Measurements from ENCODE around the gene LAS1L.
A peak's percentile ranks its signal among the peaks of the same experiment; 100 is the strongest.
"Not testable (repeated sequence)": the region's sequence is repeated elsewhere in the genome, so short reads cannot be mapped to it uniquely, and the experiment has no call there.

The LAS1L gene

DNA sequence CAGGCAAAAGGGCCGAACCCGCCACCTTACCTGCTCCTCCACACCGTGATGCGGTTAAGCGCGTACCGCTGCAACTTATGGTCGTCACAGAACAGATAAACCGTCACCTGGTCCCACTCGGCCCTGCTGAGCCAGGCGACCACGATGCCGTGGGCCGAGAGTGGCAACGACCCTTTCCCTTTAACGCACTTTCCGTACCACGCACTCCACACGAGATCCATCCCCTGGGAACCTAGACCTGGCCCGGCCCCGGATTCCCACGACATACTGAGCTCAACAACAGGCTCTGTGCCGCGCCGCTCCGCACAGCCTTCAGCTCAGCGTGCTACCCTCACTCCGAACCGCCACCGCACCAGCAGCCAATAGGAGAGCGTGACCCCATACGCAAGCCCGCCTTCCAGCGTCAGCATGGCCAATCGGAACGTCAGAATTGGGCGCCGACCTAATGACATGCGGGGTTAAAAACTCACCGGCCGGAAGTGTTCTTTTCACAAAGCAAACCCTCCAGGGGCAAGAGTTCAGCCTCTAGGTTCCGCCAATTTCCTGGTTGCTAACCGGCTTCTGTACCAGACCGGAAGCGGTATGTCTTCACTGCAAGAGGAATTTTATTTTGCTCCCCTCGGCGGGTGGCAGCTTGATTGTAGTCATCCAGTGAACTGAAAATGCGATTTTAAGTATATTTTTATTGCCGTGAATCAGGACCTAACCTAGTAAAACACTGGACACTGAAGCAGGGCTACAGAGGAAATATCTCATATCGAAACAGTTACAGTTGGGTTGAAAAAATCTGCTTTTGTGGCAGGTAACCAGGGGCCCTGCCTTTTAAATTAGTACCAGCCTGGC is at the start of gene LAS1L:
Gene LAS1L, minus strand, starts transcription at position 338 of the 843 bp plus-strand sequence. Its CDS starts 72 bp downstream, at position 266.
- Histone ChIP-seq H3K9me3 (ENCODE audit: control insufficient read depth, insufficient read depth, low read depth, low read length) (peaks cover 19% of the 10 kb centered on the region; the same call in 1 of the 2 replicates), H3K9ac (ENCODE audit: low read length) (peak within 1 kb of the TSS; percentile 90), H3K4me3 (ENCODE audit: low read depth, low read length) (peak within 1 kb of the TSS; percentile 96), H3K36me3 (ENCODE audit: control insufficient read depth, insufficient read depth, low read length) (peaks cover 25% of the 10 kb centered on the region), H3K27me3 (ENCODE audit: control insufficient read depth, insufficient read depth, low read length) (no peaks in the 10 kb centered on the region), H3K27ac (ENCODE audit: low read depth, low read length) (no peak within 1 kb of the TSS), H3K4me1 (ENCODE audit: control insufficient read depth, insufficient read depth, low read length) (no peaks in the 10 kb centered on the region)

GRCh38 chrX:65582450-65583082 is 48.0 kb upstream of the LAS1L start:
- Histone ChIP-seq H3K36me3 (ENCODE audit: control insufficient read depth, insufficient read depth, low read length) (no peaks in the 10 kb centered on the region), H3K27me3 (ENCODE audit: control insufficient read depth, insufficient read depth, low read length) (no peaks in the 10 kb centered on the region), H3K4me3 (ENCODE audit: low read depth, low read length) (no peak overlapping the region; the same call in 1 of the 2 replicates)

DNA sequence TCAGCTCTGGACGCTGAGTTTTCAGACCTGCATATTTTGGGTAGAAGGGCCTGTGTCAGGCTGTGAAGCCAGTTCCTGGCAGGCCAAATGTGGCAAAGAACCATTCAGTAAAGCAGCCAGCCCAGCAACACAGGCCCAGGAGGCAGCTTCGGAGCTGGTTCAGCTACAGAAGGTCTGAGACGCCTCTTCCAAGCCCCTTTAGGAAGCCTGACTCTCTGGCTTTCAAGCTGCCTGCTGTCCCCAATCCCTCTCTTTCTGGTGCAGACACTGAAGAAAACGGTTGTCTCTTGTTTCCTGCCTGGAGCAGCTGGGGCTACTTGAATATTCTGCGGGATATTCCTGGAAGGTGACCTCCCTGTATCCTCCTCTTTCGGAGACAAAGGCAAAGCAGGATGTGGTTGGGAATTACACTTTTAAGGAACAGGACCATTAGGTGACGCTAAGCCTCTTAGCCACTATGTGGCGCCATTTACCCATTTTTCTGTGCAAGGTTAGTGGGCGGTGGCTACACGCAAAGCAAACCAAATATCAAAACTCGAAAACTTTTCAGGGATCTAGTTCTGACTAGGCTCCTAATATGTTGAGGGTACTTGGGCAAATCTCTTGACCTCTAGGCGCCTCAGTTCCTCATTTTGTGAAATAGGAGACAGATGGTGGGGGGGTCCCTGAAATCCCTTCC is 47.2 kb upstream of the LAS1L start:
- Histone ChIP-seq H3K9ac (ENCODE audit: low read length) (peak overlapping the region; percentile 19), H3K9me3 (ENCODE audit: control insufficient read depth, insufficient read depth, low read depth, low read length) (peaks cover 4% of the 10 kb centered on the region; the same call in 1 of the 2 replicates), H3K27ac (ENCODE audit: low read depth, low read length) (no peak overlapping the region), H3K4me3 (ENCODE audit: low read depth, low read length) (no peak overlapping the region), H3K4me1 (ENCODE audit: control insufficient read depth, insufficient read depth, low read length) (peaks cover 15% of the 10 kb centered on the region; the same call in 1 of the 2 replicates), H3K36me3 (ENCODE audit: control insufficient read depth, insufficient read depth, low read length) (no peaks in the 10 kb centered on the region), H3K27me3 (ENCODE audit: control insufficient read depth, insufficient read depth, low read length) (no peaks in the 10 kb centered on the region)

More at GRCh38 chrX:65582450-65583082, 48.0 kb upstream of the LAS1L start:
- Histone ChIP-seq H3K9me3 (ENCODE audit: control insufficient read depth, insufficient read depth, low read depth, low read length) (peaks cover 6% of the 10 kb centered on the region; the same call in 1 of the 2 replicates), H3K27ac (ENCODE audit: low read depth, low read length) (no peak overlapping the region), H3K9ac (ENCODE audit: low read length) (no peak overlapping the region), H3K4me1 (ENCODE audit: control insufficient read depth, insufficient read depth, low read length) (peaks cover 18% of the 10 kb centered on the region; the same call in 1 of the 2 replicates)

GRCh38 chrX:65578346-65578745 is 43.8 kb upstream of the LAS1L start:
- peaks cover 9% of the 10 kb centered on the region; the same call in 1 of the 2 replicates for H3K9me3 ChIP-seq (ENCODE audit: control insufficient read depth, insufficient read depth, low read depth, low read length)
- H3K9ac ChIP-seq (ENCODE audit: low read length): no peak overlapping the region
- H3K27me3 ChIP-seq (ENCODE audit: control insufficient read depth, insufficient read depth, low read length): no peaks in the 10 kb centered on the region
- H3K36me3 ChIP-seq (ENCODE audit: control insufficient read depth, insufficient read depth, low read length): no peaks in the 10 kb centered on the region
- H3K4me3 ChIP-seq (ENCODE audit: low read depth, low read length): no peak overlapping the region
- no peak overlapping the region for H3K27ac ChIP-seq (ENCODE audit: low read depth, low read length)
- peaks cover 15% of the 10 kb centered on the region; the same call in 1 of the 2 replicates for H3K4me1 ChIP-seq (ENCODE audit: control insufficient read depth, insufficient read depth, low read length)

DNA sequence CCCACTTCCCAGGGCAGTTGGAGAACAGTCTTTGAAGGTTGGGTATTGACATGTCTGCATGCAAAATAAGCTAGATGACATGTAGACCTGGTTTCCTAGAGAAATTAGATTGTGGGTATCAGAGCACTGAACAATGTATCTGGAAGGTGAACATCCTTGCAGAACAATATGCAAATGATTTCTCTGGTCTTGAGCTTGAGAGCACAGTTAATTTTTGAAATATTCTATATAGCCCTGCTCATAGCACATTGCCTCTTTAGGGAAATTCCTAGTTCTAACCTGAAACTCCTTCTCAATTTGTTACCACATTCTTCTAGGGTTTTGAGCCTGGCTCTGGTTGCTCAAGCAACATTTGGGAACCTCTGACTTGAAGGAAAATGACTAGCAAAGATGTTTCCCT is 41.6 kb upstream of the LAS1L start:
- Histone ChIP-seq H3K27me3 (ENCODE audit: control insufficient read depth, insufficient read depth, low read length) (no peaks in the 10 kb centered on the region), H3K36me3 (ENCODE audit: control insufficient read depth, insufficient read depth, low read length) (no peaks in the 10 kb centered on the region), H3K9me3 (ENCODE audit: control insufficient read depth, insufficient read depth, low read depth, low read length) (peaks cover 15% of the 10 kb centered on the region; the same call in 1 of the 2 replicates), H3K4me3 (ENCODE audit: low read depth, low read length) (no peak overlapping the region), H3K4me1 (ENCODE audit: control insufficient read depth, insufficient read depth, low read length) (no peaks in the 10 kb centered on the region; the same call in 1 of the 2 replicates), H3K27ac (ENCODE audit: low read depth, low read length) (no peak overlapping the region), H3K9ac (ENCODE audit: low read length) (no peak overlapping the region)

GRCh38 chrX:65575022-65575421 is 40.4 kb upstream of the LAS1L start:
- Histone ChIP-seq H3K9me3 (ENCODE audit: control insufficient read depth, insufficient read depth, low read depth, low read length) (peaks cover 15% of the 10 kb centered on the region; the same call in 1 of the 2 replicates), H3K36me3 (ENCODE audit: control insufficient read depth, insufficient read depth, low read length) (no peaks in the 10 kb centered on the region), H3K9ac (ENCODE audit: low read length) (no peak overlapping the region), H3K27me3 (ENCODE audit: control insufficient read depth, insufficient read depth, low read length) (no peaks in the 10 kb centered on the region), H3K4me3 (ENCODE audit: low read depth, low read length) (no peak overlapping the region), H3K4me1 (ENCODE audit: control insufficient read depth, insufficient read depth, low read length) (no peaks in the 10 kb centered on the region; the same call in 1 of the 2 replicates), H3K27ac (ENCODE audit: low read depth, low read length) (no peak overlapping the region)

DNA sequence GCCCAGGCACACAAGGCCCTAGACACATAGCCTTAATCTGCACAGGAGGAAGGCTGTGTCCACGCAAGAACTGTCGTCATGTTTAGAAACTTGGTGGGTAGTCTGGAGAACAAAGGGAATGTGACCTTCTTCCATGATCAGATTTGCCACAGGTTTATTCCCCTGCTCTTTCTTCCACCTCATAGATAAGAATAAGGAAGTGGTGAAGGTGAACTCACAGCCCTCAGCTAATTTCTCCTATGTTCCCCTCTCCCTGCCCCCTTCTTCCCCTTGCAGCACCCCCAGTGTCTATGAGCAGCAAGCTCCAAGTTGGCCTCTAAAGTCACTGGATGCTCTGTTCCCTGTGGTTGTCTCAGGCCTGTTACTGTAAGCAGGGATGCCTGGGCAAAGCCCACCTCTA is 39.8 kb upstream of the LAS1L start:
- Histone ChIP-seq H3K36me3 (ENCODE audit: control insufficient read depth, insufficient read depth, low read length) (no peaks in the 10 kb centered on the region), H3K27me3 (ENCODE audit: control insufficient read depth, insufficient read depth, low read length) (no peaks in the 10 kb centered on the region), H3K27ac (ENCODE audit: low read depth, low read length) (no peak overlapping the region), H3K9ac (ENCODE audit: low read length) (no peak overlapping the region), H3K4me3 (ENCODE audit: low read depth, low read length) (no peak overlapping the region), H3K4me1 (ENCODE audit: control insufficient read depth, insufficient read depth, low read length) (no peaks in the 10 kb centered on the region; the same call in 1 of the 2 replicates), H3K9me3 (ENCODE audit: control insufficient read depth, insufficient read depth, low read depth, low read length) (peaks cover 15% of the 10 kb centered on the region; the same call in 1 of the 2 replicates)

DNA sequence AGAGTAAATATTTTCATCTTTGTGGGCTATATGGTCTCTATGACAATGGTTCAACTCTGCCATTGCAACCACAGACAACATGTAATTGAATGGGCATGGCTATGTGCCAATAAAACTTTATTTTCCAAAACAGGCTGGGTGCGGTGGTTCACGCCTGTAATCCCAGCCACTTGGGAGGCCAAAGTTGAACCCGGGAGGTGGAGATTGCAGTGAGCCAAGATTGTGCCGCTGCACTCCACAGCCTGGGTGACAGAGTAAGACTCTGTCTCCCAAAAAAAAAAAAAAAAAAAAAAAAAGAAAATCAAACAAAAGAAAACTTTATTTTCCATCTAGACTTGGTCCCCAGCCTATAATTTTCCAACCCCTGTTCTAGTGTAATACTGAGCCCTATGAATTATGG is 38.4 kb upstream of the LAS1L start:
- H3K9me3 ChIP-seq (ENCODE audit: control insufficient read depth, insufficient read depth, low read depth, low read length): peaks cover 21% of the 10 kb centered on the region; the same call in 1 of the 2 replicates
- H3K4me3 ChIP-seq (ENCODE audit: low read depth, low read length): no peak overlapping the region
- no peak overlapping the region for H3K27ac ChIP-seq (ENCODE audit: low read depth, low read length)
- H3K4me1 ChIP-seq (ENCODE audit: control insufficient read depth, insufficient read depth, low read length): no peaks in the 10 kb centered on the region; the same call in 1 of the 2 replicates
- H3K9ac ChIP-seq (ENCODE audit: low read length): no peak overlapping the region
- no peaks in the 10 kb centered on the region for H3K36me3 ChIP-seq (ENCODE audit: control insufficient read depth, insufficient read depth, low read length)
- H3K27me3 ChIP-seq (ENCODE audit: control insufficient read depth, insufficient read depth, low read length): no peaks in the 10 kb centered on the region

GRCh38 chrX:65562850-65563249 is 28.3 kb upstream of the LAS1L start:
- H3K4me3 ChIP-seq (ENCODE audit: low read depth, low read length); H3K9me3 ChIP-seq (ENCODE audit: control insufficient read depth, insufficient read depth, low read depth, low read length); H3K9ac ChIP-seq (ENCODE audit: low read length); H3K27ac ChIP-seq (ENCODE audit: low read depth, low read length); H3K36me3 ChIP-seq (ENCODE audit: control insufficient read depth, insufficient read depth, low read length); H3K4me1 ChIP-seq (ENCODE audit: control insufficient read depth, insufficient read depth, low read length); H3K27me3 ChIP-seq (ENCODE audit: control insufficient read depth, insufficient read depth, low read length): not testable (repeated sequence)

- Histone ChIP-seq H3K27ac (ENCODE audit: low read depth, low read length) (no peak overlapping the region), H3K9me3 (ENCODE audit: control insufficient read depth, insufficient read depth, low read depth, low read length) (peaks cover 24% of the 10 kb centered on the region; the same call in 1 of the 2 replicates), H3K4me1 (ENCODE audit: control insufficient read depth, insufficient read depth, low read length) (no peaks in the 10 kb centered on the region), H3K4me3 (ENCODE audit: low read depth, low read length) (no peak overlapping the region), H3K9ac (ENCODE audit: low read length) (no peak overlapping the region), H3K27me3 (ENCODE audit: control insufficient read depth, insufficient read depth, low read length) (no peaks in the 10 kb centered on the region), H3K36me3 (ENCODE audit: control insufficient read depth, insufficient read depth, low read length) (no peaks in the 10 kb centered on the region)
Measured at GRCh38 chrX:65551489-65552339, 17.1 kb upstream of the LAS1L start.

Data from HUES6 (cell line).